Activated CD4-positive, alpha-beta T cell treated with anti-CD3 and anti-CD28 coated beads, Interleukin-2, amount 50 U/mL, for 16 hours (primary cell): ENCODE data around the gene HSD11B2.

Source experiments
- DNase-seq: peaks from one replicate; pipeline ENCODE4 v3.0.0-alpha.2; 2020

Gene HSD11B2

GRCh38 chr16:67438098-67438791, 7.3 kb downstream of the HSD11B2 start:
- no peak for DNase-seq

- DNase-seq, result no peak
These were observed 8.0 kb downstream of the HSD11B2 start for GRCh38 chr16:67438824-67439393.

- DNase-seq, result no peak
These were observed 10.4 kb downstream of the HSD11B2 start for GRCh38 chr16:67441271-67441753.

- DNase-seq, result no peak
These were observed 11.0 kb downstream of the HSD11B2 start for GRCh38 chr16:67441907-67442306.

GRCh38 chr16:67442581-67443255, 11.8 kb downstream of the HSD11B2 start:
- DNase-seq, result no peak

- no peak for DNase-seq
These were observed 12.3 kb downstream of the HSD11B2 start for GRCh38 chr16:67443265-67443664.

- no peak for DNase-seq
These were observed 13.6 kb downstream of the HSD11B2 start for GRCh38 chr16:67444259-67445125.

- DNase-seq, result no peak
These were observed 14.2 kb downstream of the HSD11B2 start for GRCh38 chr16:67445126-67445426.

GRCh38 chr16:67445441-67445912, 14.6 kb downstream of the HSD11B2 start:
- no peak for DNase-seq

GRCh38 chr16:67445913-67446907, 15.3 kb downstream of the HSD11B2 start:
- no peak for DNase-seq

GRCh38 chr16:67446968-67447507, 16.1 kb downstream of the HSD11B2 start:
- no peak for DNase-seq

GRCh38 chr16:67447508-67448076, 16.7 kb downstream of the HSD11B2 start:
- DNase-seq, result peak; percentile 84

- DNase-seq, result no peak
These were observed 17.7 kb downstream of the HSD11B2 start for GRCh38 chr16:67448580-67448979.

GRCh38 chr16:67449336-67449735, 18.4 kb downstream of the HSD11B2 start:
- DNase-seq, result no peak

GRCh38 chr16:67449739-67450138, 18.8 kb downstream of the HSD11B2 start:
- DNase-seq, result no peak

GRCh38 chr16:67451061-67451703, 20.3 kb downstream of the HSD11B2 start:
- DNase-seq, result no peak

- DNase-seq, result no peak
These were observed 20.9 kb downstream of the HSD11B2 start for GRCh38 chr16:67451704-67452435.

GRCh38 chr16:67454104-67454503, 23.2 kb downstream of the HSD11B2 start:
- DNase-seq, result no peak

GRCh38 chr16:67454852-67455251, 23.9 kb downstream of the HSD11B2 start:
- no peak for DNase-seq
